GM19351 (cell line): Measurements from ENCODE around the gene TGFB1I1.
"Not testable (repeated sequence)": the region's sequence is repeated elsewhere in the genome, so short reads cannot be mapped to it uniquely, and the experiment has no call there.

Experiments
- ATAC-seq: cut with Tn5 transposase; IDR thresholded peaks from one replicate; pipeline ENCODE4 v1.9.1; 2021; ENCODE audit warnings: mild to moderate bottlenecking, moderate library complexity; ENCODE audit not compliant: unreplicated experiment

TGFB1I1 gene

GRCh38 chr16:31467858-31468257, 4.1 kb upstream of the TGFB1I1 start:
- ATAC-seq, result no peak

- ATAC-seq, result no peak
Measured at GRCh38 chr16:31470615-31471014, 1.3 kb upstream of the TGFB1I1 start.

- ATAC-seq, result no peak
Measured at GRCh38 chr16:31471241-31471874, 594 bp upstream of the TGFB1I1 start.

- no peak for ATAC-seq
Measured at GRCh38 chr16:31472709-31473203, 804 bp downstream of the TGFB1I1 start.

GRCh38 chr16:31473264-31473984, 1.5 kb downstream of the TGFB1I1 start:
- ATAC-seq, result no peak

GRCh38 chr16:31474173-31474714, 2.3 kb downstream of the TGFB1I1 start:
- no peak for ATAC-seq

GRCh38 chr16:31474773-31475738, 3.1 kb downstream of the TGFB1I1 start:
- no peak for ATAC-seq

- no peak for ATAC-seq
Measured at GRCh38 chr16:31475946-31476302, 4.0 kb downstream of the TGFB1I1 start.

GRCh38 chr16:31476303-31477219, 4.6 kb downstream of the TGFB1I1 start:
- peak; percentile 55 for ATAC-seq

- ATAC-seq, result peak; percentile 18
Measured at GRCh38 chr16:31477220-31478216, 5.6 kb downstream of the TGFB1I1 start.

GRCh38 chr16:31478956-31479355, 7.0 kb downstream of the TGFB1I1 start:
- ATAC-seq, result no peak

- no peak for ATAC-seq
Measured at GRCh38 chr16:31479751-31480150, 7.8 kb downstream of the TGFB1I1 start.

- ATAC-seq, result no peak
Measured at GRCh38 chr16:31480851-31481536, 9.0 kb downstream of the TGFB1I1 start.

- ATAC-seq, result no peak
Measured at GRCh38 chr16:31483081-31483480, 11.1 kb downstream of the TGFB1I1 start, which contains the start of gene SLC5A2. Gene SLC5A2 (plus strand): TSS chr16:31483123. CDS start chr16:31483137, 14 bp downstream.

GRCh38 chr16:31484048-31484447, 12.1 kb downstream of the TGFB1I1 start:
- ATAC-seq, result not testable (repeated sequence)

GRCh38 chr16:31484491-31485171, 12.7 kb downstream of the TGFB1I1 start:
- no peak for ATAC-seq

- no peak for ATAC-seq
Measured at GRCh38 chr16:31485571-31485970, 13.6 kb downstream of the TGFB1I1 start.
